HepG2 (cell line): ENCODE results near the gene RING1. TPM values are rescaled to one million over a fixed set of nuclear protein-coding genes. Genes with fewer than 3 reads are reported as not detected.

Experiments used
- ATAC-seq: fragments of 200-7000 bp; cut with Tn5 transposase; 3 replicates; pipeline ENCODE4 v1.9.1; 2020; ENCODE audit warnings: mild to moderate bottlenecking, moderate library complexity
- BruUV-seq: library from RNA; stranded (reverse); fragments of 400-500 nt; replicated peaks from 2 replicates; lab custom pipeline; 2021; lab: Mats Ljungman, UMichigan
- CTCF ChIA-PET: fragments of 300-600 bp; formaldehyde crosslinking; extraction: SDS; loops from one replicate; lab custom pipeline; 2021; ENCODE audit warnings: low total read pairs, inconsistent platforms, low intra/inter-chr PET ratio; lab: Yijun Ruan, JAX
- POLR2A ChIA-PET: fragments of 350-600 bp; sonication (Branson Sonifier 250); formaldehyde crosslinking; loops from one replicate; lab custom pipeline; 2020; ENCODE audit warnings: antibody characterized with exemption, inconsistent platforms; lab: Yijun Ruan, JAX
- DNase-seq: peaks from one replicate; pipeline ENCODE4 v3.0.0-alpha.2; 2015; ENCODE audit warnings: low spot score
- FAIRE-seq: peaks from 3 replicates; lab custom pipeline; 2011; peaks lifted over from hg19 to GRCh38; lab: Jason Lieb, UNC
- H2AFZ ChIP-seq: one replicate; pipeline ENCODE4 v1.6.1; 2011; ENCODE audit warnings: low read length, inconsistent platforms
- H3K27ac ChIP-seq: fragments of 300-600 bp; 3 replicates; pipeline ENCODE4 v1.8.0; 2011; ENCODE audit warnings: mixed run types, mild to moderate bottlenecking, mixed read lengths, low read length, inconsistent platforms; ENCODE audit not compliant: insufficient read depth; ENCODE audit errors: extremely low read length
- H3K27me3 ChIP-seq, 2 experiments: fragments of 200-600 bp in 1 of 2; 2 replicates in 1 of 2; 3 replicates in 1 of 2; pipeline versions ENCODE4 v1.6.0 to v1.8.0; 2011; ENCODE audit warnings: low read length in 2 of 2, mild to moderate bottlenecking in 2 of 2, moderate library complexity in 2 of 2, inconsistent platforms in 1 of 2; ENCODE audit not compliant: insufficient read depth in 2 of 2, control insufficient read depth in 1 of 2
- H3K36me3 ChIP-seq, 2 experiments: fragments of 200-600 bp in 1 of 2; replicated peaks in 1 of 2; 2 replicates in 1 of 2; 3 replicates in 1 of 2; pipeline versions ENCODE4 v1.5.1 to v1.8.0; 2011; ENCODE audit warnings: low read length in 2 of 2, inconsistent platforms in 1 of 2; ENCODE audit not compliant: insufficient read depth in 2 of 2, control insufficient read depth in 1 of 2
- H3K4me1 ChIP-seq: 2 replicates; pipeline ENCODE4 v1.5.1; 2012; ENCODE audit warnings: low read length, inconsistent platforms; ENCODE audit not compliant: insufficient read depth
- H3K4me2 ChIP-seq: 2 replicates; pipeline ENCODE4 v1.6.0; 2011; ENCODE audit warnings: low read depth, low read length, inconsistent platforms
- H3K4me3 ChIP-seq, 3 experiments: fragments of 200-600 bp in 1 of 3; sonication (generic), shearing (Covaris generic) in 1 of 3; replicated peaks in 1 of 3; 2 replicates each; pipeline ENCODE4 v1.5.1; 2011 to 2016; ENCODE audit warnings: low read length in 3 of 3, inconsistent platforms in 2 of 3, low read depth in 2 of 3, mild to moderate bottlenecking in 2 of 3, control low read depth in 1 of 3, mixed read lengths in 1 of 3; ENCODE audit not compliant: insufficient read depth in 1 of 3
- H3K79me2 ChIP-seq: one replicate; pipeline ENCODE4 v1.6.1; 2011; ENCODE audit warnings: low read length, inconsistent platforms; ENCODE audit not compliant: insufficient read depth
- H3K9ac ChIP-seq: 2 replicates; pipeline ENCODE4 v1.6.0; 2011; ENCODE audit warnings: mild to moderate bottlenecking, low read depth, low read length, inconsistent platforms; ENCODE audit not compliant: insufficient read depth
- H3K9me3 ChIP-seq: 2 replicates; pipeline ENCODE4 v1.5.1; 2012; ENCODE audit warnings: mild to moderate bottlenecking, low read length
- H4K20me1 ChIP-seq: 2 replicates; pipeline ENCODE4 v1.6.0; 2011; ENCODE audit warnings: inconsistent platforms, mild to moderate bottlenecking, low read length, moderate library complexity; ENCODE audit not compliant: insufficient read depth
- ARID2 ChIP-seq: sonication (generic); formaldehyde crosslinking; IDR thresholded peaks from 2 replicates; pipeline ENCODE4 v1.8.1; 2022; ENCODE audit warnings: mild to moderate bottlenecking, missing genetic modification reagents, borderline replicate concordance
- ATF5 ChIP-seq: sonication (generic); formaldehyde crosslinking; IDR thresholded peaks from 2 replicates; pipeline ENCODE4 v1.4.0; 2020; ENCODE audit warnings: mild to moderate bottlenecking, low read depth, missing genetic modification reagents
- ATF7 ChIP-seq, 2 experiments: fragments of 450-650 bp in 1 of 2; sonication (generic) in 1 of 2; formaldehyde crosslinking in 1 of 2; IDR thresholded peaks; 2 replicates each; pipeline versions ENCODE4 v1.4.0 to v1.6.1; 2016 to 2020; ENCODE audit warnings: antibody characterized with exemption in 1 of 2, mild to moderate bottlenecking in 1 of 2, missing genetic modification reagents in 1 of 2
- SIX4 ChIP-seq: sonication (generic); formaldehyde crosslinking; IDR thresholded peaks from 2 replicates; pipeline ENCODE4 v1.4.0; 2020; ENCODE audit warnings: missing genetic modification reagents
- SOX13 ChIP-seq, 3 experiments: fragments of 450-650 bp in 1 of 3; sonication (generic) in 1 of 3; formaldehyde crosslinking in 1 of 3; IDR thresholded peaks in 2 of 3; conservative IDR thresholded peaks in 1 of 3; 2 replicates each; pipeline versions ENCODE4 v1.5.0 to v1.6.1; 2016 to 2020; ENCODE audit warnings: antibody characterized with exemption in 1 of 3, mild to moderate bottlenecking in 1 of 3, missing compliant biosample characterization in 1 of 3, missing genetic modification reagents in 1 of 3, moderate library complexity in 1 of 3
- ZNF263 ChIP-seq: sonication (generic); formaldehyde crosslinking; IDR thresholded peaks from 2 replicates; pipeline ENCODE4 v1.4.0; 2020; ENCODE audit warnings: missing genetic modification reagents
- ZNF589 ChIP-seq: sonication (generic); formaldehyde crosslinking; conservative IDR thresholded peaks from 2 replicates; pipeline ENCODE4 v1.8.0; 2022; ENCODE audit warnings: mild to moderate bottlenecking, moderate library complexity, missing genetic modification reagents
- ZNF768 ChIP-seq: sonication (generic); formaldehyde crosslinking; IDR thresholded peaks from 2 replicates; pipeline ENCODE4 v1.4.0; 2020; ENCODE audit warnings: missing genetic modification reagents
- WGBS: methylation state at CpG from one replicate; pipeline ENCODE4 v1.1.6; 2017; ENCODE audit warnings: low lambda C conversion rate; 5-methylcytosine and 5-hydroxymethylcytosine counted together
- in situ Hi-C: cut with HindIII; loops from 2 replicates; pipeline ENCODE4 v1.10.0; 2017; ENCODE audit warnings: low pct_unique_long_range_greater_than_20kb; ENCODE audit not compliant: extremely low pct_ligation_motif_present
- intact Hi-C: fragments of 100-400 bp; cut with micrococcal nuclease; formaldehyde crosslinking; loops from one replicate; pipeline ENCODE4 v1.10.0; 2022; ENCODE audit not compliant: unreplicated experiment
- polyA plus RNA-seq, 8 experiments: library from polyadenylated mRNA; depleted of rRNA in 3 of 8; stranded (reverse) in 7 of 8; unstranded in 1 of 8; fragments of >200 nt; fragmentation: Illumina TruSeq in 4 of 8; extraction: Trizol in 4 of 8; gene quantifications; 2 replicates each; pipeline versions ENCODE4 v1.2.1 to v1.2.3, GENCODE V29; 2011 to 2016; ENCODE audit warnings: low read depth in 4 of 8, missing spikeins in 1 of 8, mixed read lengths in 1 of 8; ENCODE audit not compliant: insufficient read depth in 1 of 8
- total RNA-seq, 5 experiments: library from RNA; depleted of rRNA; stranded (reverse); fragments of >200 nt; fragmentation: Illumina TruSeq; extraction: Trizol; gene quantifications; 2 replicates each; pipeline ENCODE4 v1.2.3, GENCODE V29; 2016; ENCODE audit warnings: low read depth in 1 of 5
- TF ChIP-seq, protein P1 (sequence below), 2 experiments: sonication (generic) in 1 of 2; formaldehyde crosslinking in 1 of 2; IDR thresholded peaks; 2 replicates each; pipeline versions ENCODE4 v1.4.0 to v1.6.1; 2016 to 2020; ENCODE audit warnings: borderline replicate concordance in 1 of 2, low read depth in 1 of 2, mild to moderate bottlenecking in 1 of 2, missing genetic modification reagents in 1 of 2
- TF ChIP-seq, protein P2 (sequence below): sonication (generic); formaldehyde crosslinking; IDR thresholded peaks from 2 replicates; pipeline ENCODE4 v1.5.1; 2020; ENCODE audit warnings: mild to moderate bottlenecking, missing genetic modification reagents, moderate library complexity

The RING1 gene
- total and polyA plus RNA-seq, 2 of the 13 experiments (the other 11 are each of a cell fraction or from before 2014, with no cell fraction given) = 23.9 to 33.6 TPM

- TF ChIP-seq SOX13 (IDR thresholded peaks at IDR 0.05) (no peak), SOX13 (CRISPR knock-in tag; conservative IDR thresholded peaks at IDR 0.05 in 1 of 2, IDR thresholded peaks at IDR 0.05 in 1 of 2) (no peak), ZNF589 (CRISPR knock-in tag) (no peak), ZNF263 (CRISPR knock-in tag) (peak; percentile 92), ARID2 (CRISPR knock-in tag) (no peak), ZNF768 (CRISPR knock-in tag) (peak; percentile 23; the same call in 1 of the 2 replicates), SIX4 (CRISPR knock-in tag) (0 out of 2 replicates have a peak, but pooled peaks have one; percentile 43), ATF5 (CRISPR knock-in tag) (no peak)
Measured at GRCh38 chr6:33191383-33192104, 16.8 kb upstream of the RING1 start (continued).

DNA sequence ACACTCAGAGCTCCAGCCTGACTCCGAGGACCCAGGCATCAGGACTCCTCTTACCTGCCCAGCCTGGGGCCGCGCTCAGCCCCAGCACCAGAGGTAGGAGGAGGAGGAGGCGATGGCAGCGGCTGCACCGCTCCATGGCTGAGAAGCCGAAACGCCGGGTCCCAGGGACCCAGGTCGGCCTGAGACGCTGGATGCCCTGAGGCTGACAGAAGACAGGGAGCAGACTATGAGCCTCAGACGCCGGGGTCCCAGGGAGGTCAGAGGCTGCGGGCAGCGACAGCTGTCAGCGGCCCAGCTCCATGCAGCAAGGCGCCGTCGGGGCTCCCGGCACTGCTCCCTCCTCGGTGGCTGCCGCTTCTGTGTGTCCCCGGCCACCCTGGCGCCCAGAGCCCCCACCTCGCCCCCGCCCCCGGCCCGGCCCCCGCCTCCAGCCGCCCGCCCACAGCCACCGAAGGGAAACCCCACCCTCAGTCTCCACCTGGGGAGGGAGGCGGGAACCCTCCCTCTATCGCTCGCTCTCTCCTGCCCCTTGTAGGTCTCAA lies 16.1 kb upstream of the RING1 start, which contains the start of gene COL11A2:
COL11A2 (minus strand) TSS at position 363 of the 542 bp plus-strand sequence; CDS start at position 136, 227 bp downstream.
- in situ Hi-C loops = no loop called here
- ATAC-seq (peak; percentile 26), FAIRE-seq (no peak), DNase-seq (no peak)
- H3K79me2 ChIP-seq = no peaks in the 10 kb centered on the region
- no peak within 1 kb of the TSS for H3K27ac ChIP-seq
- H3K27me3 ChIP-seq = peaks cover 0 to 15% of the 10 kb centered on the region in 2 experiments; a peak in 1 of 5 replicates
- no TSS peak for BruUV-seq
- ChIA-PET POLR2A (interaction anchor here (0.8 to 1.6 kb wide), 2 partner anchors 8 to 17 kb away, joined by 4 to 5 read pairs; partner anchors contain the start of gene RING1), CTCF (no interaction called here)
- peak within 1 kb of the TSS; percentile 66 for H3K4me2 ChIP-seq
- H2AFZ ChIP-seq = no peak within 1 kb of the TSS
- 77% methylated on average over 15 of the region's 35 CpGs for WGBS
- H3K4me3 ChIP-seq = no peak within 1 kb of the TSS
- H3K9ac ChIP-seq = no peak within 1 kb of the TSS
- H3K9me3 ChIP-seq = no peaks in the 10 kb centered on the region
- intact Hi-C loops = no loop called here
- peaks cover 4% of the 10 kb centered on the region for H4K20me1 ChIP-seq
- H3K36me3 ChIP-seq = peaks cover 19 to 31% of the 10 kb centered on the region in 2 experiments
- H3K4me1 ChIP-seq = peaks cover 37% of the 10 kb centered on the region
- TF ChIP-seq, protein P1, sequence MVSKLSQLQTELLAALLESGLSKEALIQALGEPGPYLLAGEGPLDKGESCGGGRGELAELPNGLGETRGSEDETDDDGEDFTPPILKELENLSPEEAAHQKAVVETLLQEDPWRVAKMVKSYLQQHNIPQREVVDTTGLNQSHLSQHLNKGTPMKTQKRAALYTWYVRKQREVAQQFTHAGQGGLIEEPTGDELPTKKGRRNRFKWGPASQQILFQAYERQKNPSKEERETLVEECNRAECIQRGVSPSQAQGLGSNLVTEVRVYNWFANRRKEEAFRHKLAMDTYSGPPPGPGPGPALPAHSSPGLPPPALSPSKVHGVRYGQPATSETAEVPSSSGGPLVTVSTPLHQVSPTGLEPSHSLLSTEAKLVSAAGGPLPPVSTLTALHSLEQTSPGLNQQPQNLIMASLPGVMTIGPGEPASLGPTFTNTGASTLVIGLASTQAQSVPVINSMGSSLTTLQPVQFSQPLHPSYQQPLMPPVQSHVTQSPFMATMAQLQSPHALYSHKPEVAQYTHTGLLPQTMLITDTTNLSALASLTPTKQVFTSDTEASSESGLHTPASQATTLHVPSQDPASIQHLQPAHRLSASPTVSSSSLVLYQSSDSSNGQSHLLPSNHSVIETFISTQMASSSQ (IDR thresholded peaks at IDR 0.05; ENCODE audit: low read depth) = no peak
- TF ChIP-seq, protein P1 (CRISPR knock-in tag; IDR thresholded peaks at IDR 0.05; ENCODE audit: borderline replicate concordance) = no peak
- TF ChIP-seq ATF7 (IDR thresholded peaks at IDR 0.05) (no peak), ATF7 (CRISPR knock-in tag; IDR thresholded peaks at IDR 0.05) (no peak)
- TF ChIP-seq, protein P2, sequence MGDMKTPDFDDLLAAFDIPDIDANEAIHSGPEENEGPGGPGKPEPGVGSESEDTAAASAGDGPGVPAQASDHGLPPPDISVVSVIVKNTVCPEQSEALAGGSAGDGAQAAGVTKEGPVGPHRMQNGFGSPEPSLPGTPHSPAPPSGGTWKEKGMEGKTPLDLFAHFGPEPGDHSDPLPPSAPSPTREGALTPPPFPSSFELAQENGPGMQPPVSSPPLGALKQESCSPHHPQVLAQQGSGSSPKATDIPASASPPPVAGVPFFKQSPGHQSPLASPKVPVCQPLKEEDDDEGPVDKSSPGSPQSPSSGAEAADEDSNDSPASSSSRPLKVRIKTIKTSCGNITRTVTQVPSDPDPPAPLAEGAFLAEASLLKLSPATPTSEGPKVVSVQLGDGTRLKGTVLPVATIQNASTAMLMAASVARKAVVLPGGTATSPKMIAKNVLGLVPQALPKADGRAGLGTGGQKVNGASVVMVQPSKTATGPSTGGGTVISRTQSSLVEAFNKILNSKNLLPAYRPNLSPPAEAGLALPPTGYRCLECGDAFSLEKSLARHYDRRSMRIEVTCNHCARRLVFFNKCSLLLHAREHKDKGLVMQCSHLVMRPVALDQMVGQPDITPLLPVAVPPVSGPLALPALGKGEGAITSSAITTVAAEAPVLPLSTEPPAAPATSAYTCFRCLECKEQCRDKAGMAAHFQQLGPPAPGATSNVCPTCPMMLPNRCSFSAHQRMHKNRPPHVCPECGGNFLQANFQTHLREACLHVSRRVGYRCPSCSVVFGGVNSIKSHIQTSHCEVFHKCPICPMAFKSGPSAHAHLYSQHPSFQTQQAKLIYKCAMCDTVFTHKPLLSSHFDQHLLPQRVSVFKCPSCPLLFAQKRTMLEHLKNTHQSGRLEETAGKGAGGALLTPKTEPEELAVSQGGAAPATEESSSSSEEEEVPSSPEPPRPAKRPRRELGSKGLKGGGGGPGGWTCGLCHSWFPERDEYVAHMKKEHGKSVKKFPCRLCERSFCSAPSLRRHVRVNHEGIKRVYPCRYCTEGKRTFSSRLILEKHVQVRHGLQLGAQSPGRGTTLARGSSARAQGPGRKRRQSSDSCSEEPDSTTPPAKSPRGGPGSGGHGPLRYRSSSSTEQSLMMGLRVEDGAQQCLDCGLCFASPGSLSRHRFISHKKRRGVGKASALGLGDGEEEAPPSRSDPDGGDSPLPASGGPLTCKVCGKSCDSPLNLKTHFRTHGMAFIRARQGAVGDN (CRISPR knock-in tag) = peak; percentile 2; the same call in 1 of the 2 replicates
